Adrenal gland (tissue), 12 donors: ENCODE data around the gene MACROD2. TPM values are rescaled to one million over a fixed set of nuclear protein-coding genes. Genes with fewer than 3 reads are reported as not detected.

Source experiments
- DNase-seq, 7 donors: peaks; one replicate each; pipeline ENCODE4 v3.0.0-alpha.2; 2019 to 2020
- H3K27ac ChIP-seq, 5 donors: fragments of 200-600 bp; sonication (generic) in 4 of 5; 1 replicate in 3 of 5; 2 replicates in 2 of 5; pipeline versions ENCODE4 v1.5.1 to v1.8.0; 2016 to 2020; ENCODE audit warnings: mild to moderate bottlenecking in 1 of 5
- H3K27me3 ChIP-seq: fragments of 200-600 bp; 2 replicates; pipeline ENCODE4 v1.8.0; 2021
- H3K36me3 ChIP-seq, 2 donors: fragments of 200-600 bp; replicated peaks in 1 of 2; 1 replicate in 1 of 2; 2 replicates in 1 of 2; pipeline versions ENCODE4 v1.5.1 to v1.8.0; 2018 to 2022
- H3K4me1 ChIP-seq, 2 donors: fragments of 200-600 bp; replicated peaks in 1 of 2; 1 replicate in 1 of 2; 2 replicates in 1 of 2; pipeline versions ENCODE4 v1.5.1 to v1.8.0; 2018 to 2021
- H3K4me3 ChIP-seq, 4 donors: fragments of 200-600 bp; sonication (generic) in 3 of 4; one replicate each; pipeline ENCODE4 v1.5.1; 2016 to 2018
- H3K9me3 ChIP-seq, 3 donors: fragments of 200-600 bp; sonication (generic) in 1 of 3; replicated peaks in 1 of 3; 1 replicate in 2 of 3; 2 replicates in 1 of 3; pipeline versions ENCODE4 v1.5.1 to v1.8.0; 2016 to 2021
- POLR2A ChIP-seq, 2 donors: fragments of 450-650 bp; IDR thresholded peaks; one replicate each; pipeline ENCODE4 v1.6.1; 2017; ENCODE audit warnings: antibody characterized with exemption in 2 of 2, mild to moderate bottlenecking in 2 of 2, moderate library complexity in 1 of 2
- WGBS, 4 donors: extraction: QIAGEN DNeasy Blood & Tissue Kit in 2 of 4; methylation state at CpG; one replicate each; pipeline versions ENCODE4 v1.1.5 to v1.1.7; 2013 to 2017; 5-methylcytosine and 5-hydroxymethylcytosine counted together
- intact Hi-C, 2 donors: fragments of 100-400 bp; cut with DNase I; formaldehyde crosslinking; loops; one replicate each; pipeline versions ENCODE4 v1.14.1 to v1.15.0; 2022 to 2023
- polyA plus RNA-seq, 3 donors: library from polyadenylated mRNA; stranded (reverse); fragments of 200-250 nt in 2 of 3; fragments of 350-450 nt in 1 of 3; fragmentation: Illumina TruSeq in 1 of 3; extraction: RNeasy Lipid Tissue Mini Kit (QIAGEN cat#74804) in 1 of 3; gene quantifications; one replicate each; pipeline ENCODE4 v1.2.3, GENCODE V29; 2013 to 2014
- total RNA-seq, 9 donors: library from RNA; depleted of rRNA in 4 of 9; stranded (reverse); fragments of >200 nt in 4 of 9; fragments of 120-200 nt in 1 of 9; fragmentation: NEBNext Ultra II Directional in 1 of 9; extraction: Animal tissue kit (Norgen Biotek cat#: 25700) in 1 of 9; gene quantifications; one replicate each; pipeline versions ENCODE4 v1.1.0 to v1.2.4, GENCODE V29; 2013 to 2023
- TF ChIP-seq, protein P1 (sequence below), 6 experiments: fragments of 450-650 bp in 4 of 6; fragments of 200-600 bp in 2 of 6; sonication (generic) in 1 of 6; IDR thresholded peaks; 1 replicate in 5 of 6; 2 replicates in 1 of 6; pipeline versions ENCODE4 v1.5.1 to v1.8.0; 2016 to 2021; ENCODE audit warnings: antibody characterized with exemption in 6 of 6, mild to moderate bottlenecking in 2 of 6, moderate library complexity in 1 of 6
- donor health status: healthy with polysubstance abuse.
- donor health status: Bipolar disorder and iron deficiency.
- donor health status: DM: yes; HTN: yes; CAD: no.
- donor health status: DM: no; HTN: no; CAD: no.
- donor health status: DM: no; HTN: no; CAD: no.
- donor health status: DM: yes; HTN: yes; CAD: no.

The MACROD2 gene
- total and polyA plus RNA-seq, 12 donors, result 1.1 to 21.2 (median 6.4) TPM

GRCh38 chr20:14960831-14961230 is 965.5 kb downstream of the MACROD2 start:
- Histone ChIP-seq H3K9me3 (no peaks in the 10 kb centered on the region), H3K4me3 (no peak overlapping the region), H3K36me3 (no peaks in the 10 kb centered on the region), H3K27ac (no peak overlapping the region), H3K27me3 (no peaks in the 10 kb centered on the region), H3K4me1 (no peaks in the 10 kb centered on the region)
- TF ChIP-seq POLR2A (IDR thresholded peaks at IDR 0.05), result no peak
- TF ChIP-seq, protein P1, sequence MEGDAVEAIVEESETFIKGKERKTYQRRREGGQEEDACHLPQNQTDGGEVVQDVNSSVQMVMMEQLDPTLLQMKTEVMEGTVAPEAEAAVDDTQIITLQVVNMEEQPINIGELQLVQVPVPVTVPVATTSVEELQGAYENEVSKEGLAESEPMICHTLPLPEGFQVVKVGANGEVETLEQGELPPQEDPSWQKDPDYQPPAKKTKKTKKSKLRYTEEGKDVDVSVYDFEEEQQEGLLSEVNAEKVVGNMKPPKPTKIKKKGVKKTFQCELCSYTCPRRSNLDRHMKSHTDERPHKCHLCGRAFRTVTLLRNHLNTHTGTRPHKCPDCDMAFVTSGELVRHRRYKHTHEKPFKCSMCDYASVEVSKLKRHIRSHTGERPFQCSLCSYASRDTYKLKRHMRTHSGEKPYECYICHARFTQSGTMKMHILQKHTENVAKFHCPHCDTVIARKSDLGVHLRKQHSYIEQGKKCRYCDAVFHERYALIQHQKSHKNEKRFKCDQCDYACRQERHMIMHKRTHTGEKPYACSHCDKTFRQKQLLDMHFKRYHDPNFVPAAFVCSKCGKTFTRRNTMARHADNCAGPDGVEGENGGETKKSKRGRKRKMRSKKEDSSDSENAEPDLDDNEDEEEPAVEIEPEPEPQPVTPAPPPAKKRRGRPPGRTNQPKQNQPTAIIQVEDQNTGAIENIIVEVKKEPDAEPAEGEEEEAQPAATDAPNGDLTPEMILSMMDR (IDR thresholded peaks at IDR 0.05), result no peak
- intact Hi-C loops, result no loop called here
- 89 to 91% (median 90%) methylated on average over 3 of the region's 3 CpGs for WGBS, 4 donors
- DNase-seq, result no peak

GRCh38 chr20:14963262-14963663 is 967.9 kb downstream of the MACROD2 start:
- TF ChIP-seq, protein P1 (IDR thresholded peaks at IDR 0.05), result no peak
- no peak for TF ChIP-seq POLR2A (IDR thresholded peaks at IDR 0.05)
- no peak for DNase-seq
- no peaks in the 10 kb centered on the region for H3K4me1 ChIP-seq
- no peak overlapping the region for H3K27ac ChIP-seq
- H3K27me3 ChIP-seq, result no peaks in the 10 kb centered on the region
- intact Hi-C loops, result no loop called here
- 25 to 32% (median 26%) methylated on average over 3 of the region's 3 CpGs for WGBS, 4 donors
- no peak overlapping the region for H3K4me3 ChIP-seq
- H3K36me3 ChIP-seq, result no peaks in the 10 kb centered on the region
- H3K9me3 ChIP-seq, result no peaks in the 10 kb centered on the region

DNA sequence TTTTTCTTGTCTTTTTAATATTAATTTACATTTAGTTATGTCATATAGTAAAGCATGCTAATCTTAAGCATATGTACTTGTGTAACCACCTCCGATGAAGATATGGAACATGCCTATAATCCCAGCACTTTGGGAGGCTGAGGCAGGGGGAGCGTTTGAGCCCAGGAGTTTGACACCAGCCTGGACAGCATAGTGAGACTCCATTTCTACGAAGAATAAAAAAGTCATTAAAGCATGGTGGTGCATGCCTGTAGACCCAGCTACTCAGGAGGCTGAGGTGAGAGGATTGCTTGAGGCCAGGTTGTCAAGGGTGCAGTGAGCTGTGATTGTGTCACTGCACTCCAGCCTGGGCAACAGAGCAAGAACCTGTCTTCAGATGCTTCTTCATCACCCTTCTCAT is 970.9 kb downstream of the MACROD2 start:
- H3K4me1 ChIP-seq, result no peaks in the 10 kb centered on the region
- TF ChIP-seq, protein P1 (IDR thresholded peaks at IDR 0.05), result no peak
- TF ChIP-seq POLR2A (IDR thresholded peaks at IDR 0.05), result no peak
- intact Hi-C loops, result no loop called here
- no peaks in the 10 kb centered on the region for H3K36me3 ChIP-seq
- no peak overlapping the region for H3K4me3 ChIP-seq
- WGBS, 4 donors, result 76 to 82% (median 82%) methylated on average over 3 of the region's 3 CpGs
- H3K9me3 ChIP-seq, result no peaks in the 10 kb centered on the region
- no peaks in the 10 kb centered on the region for H3K27me3 ChIP-seq
- no peak overlapping the region for H3K27ac ChIP-seq
- no peak for DNase-seq

GRCh38 chr20:14966808-14967207 is 971.5 kb downstream of the MACROD2 start:
- Histone ChIP-seq H3K4me1 (no peaks in the 10 kb centered on the region), H3K36me3 (no peaks in the 10 kb centered on the region), H3K27ac (no peak overlapping the region), H3K9me3 (no peaks in the 10 kb centered on the region), H3K4me3 (no peak overlapping the region), H3K27me3 (no peaks in the 10 kb centered on the region)
- intact Hi-C loops, result no loop called here
- TF ChIP-seq, protein P1 (IDR thresholded peaks at IDR 0.05), result no peak
- TF ChIP-seq POLR2A (IDR thresholded peaks at IDR 0.05), result no peak
- DNase-seq, result no peak
